Endometrial microvascular endothelial cells (primary cell): ENCODE results near the gene CDX2. TPM values are rescaled to one million over a fixed set of nuclear protein-coding genes. Genes with fewer than 3 reads are reported as not detected.

Experiments used
- in situ Hi-C: cut with HindIII; loops from 2 replicates; pipeline ENCODE4 v1.10.0; 2017; ENCODE audit warnings: low sequenced_read_pairs, low pct_unique_long_range_greater_than_20kb; ENCODE audit errors: inconsistent ontology term
- total RNA-seq: library from RNA; depleted of rRNA; stranded (reverse); fragments of >200 nt; gene quantifications from one replicate; pipeline ENCODE4 v1.2.3, GENCODE V29; 2015; ENCODE audit errors: inconsistent ontology term

CDX2 gene
- total RNA-seq, 1 donor from 2014 or later = not detected

- in situ Hi-C loops = no loop called here
Observed at GRCh38 chr13:27979765-27980279, 10.7 kb upstream of the CDX2 start.

DNA sequence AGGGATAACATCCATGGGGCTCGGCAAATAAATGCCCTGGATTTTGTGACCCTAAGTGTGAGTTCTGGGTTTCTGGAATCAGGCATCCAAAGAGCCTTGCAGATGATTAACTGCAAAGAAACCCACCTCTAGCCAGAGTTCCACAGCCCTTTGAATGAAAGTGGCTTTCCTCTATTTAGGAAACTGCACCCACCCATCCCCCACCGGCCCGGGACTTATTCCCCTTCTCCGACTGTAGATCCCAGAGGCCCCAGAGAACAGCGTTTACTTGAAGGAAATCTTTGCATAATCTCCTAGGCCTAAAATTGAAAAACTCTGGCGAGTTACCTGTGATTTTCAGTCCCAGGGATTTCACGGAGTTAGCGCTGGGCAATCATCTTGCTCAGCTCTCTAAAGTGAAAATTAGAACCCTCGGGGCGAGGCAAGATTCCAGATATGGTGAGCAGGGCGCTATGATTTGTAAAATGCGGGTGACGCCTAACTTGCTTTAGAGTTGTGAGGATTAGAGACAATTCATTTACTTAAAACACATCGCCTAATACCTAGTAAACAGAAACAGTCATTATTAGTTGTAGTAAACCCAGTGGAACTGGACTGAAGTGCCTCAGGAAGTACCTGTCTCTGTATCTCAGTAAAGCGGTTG, 10.0 kb upstream of the CDX2 start:
- in situ Hi-C loops = no loop called here

GRCh38 chr13:27978301-27978968, 9.3 kb upstream of the CDX2 start:
- in situ Hi-C loops = no loop called here

DNA sequence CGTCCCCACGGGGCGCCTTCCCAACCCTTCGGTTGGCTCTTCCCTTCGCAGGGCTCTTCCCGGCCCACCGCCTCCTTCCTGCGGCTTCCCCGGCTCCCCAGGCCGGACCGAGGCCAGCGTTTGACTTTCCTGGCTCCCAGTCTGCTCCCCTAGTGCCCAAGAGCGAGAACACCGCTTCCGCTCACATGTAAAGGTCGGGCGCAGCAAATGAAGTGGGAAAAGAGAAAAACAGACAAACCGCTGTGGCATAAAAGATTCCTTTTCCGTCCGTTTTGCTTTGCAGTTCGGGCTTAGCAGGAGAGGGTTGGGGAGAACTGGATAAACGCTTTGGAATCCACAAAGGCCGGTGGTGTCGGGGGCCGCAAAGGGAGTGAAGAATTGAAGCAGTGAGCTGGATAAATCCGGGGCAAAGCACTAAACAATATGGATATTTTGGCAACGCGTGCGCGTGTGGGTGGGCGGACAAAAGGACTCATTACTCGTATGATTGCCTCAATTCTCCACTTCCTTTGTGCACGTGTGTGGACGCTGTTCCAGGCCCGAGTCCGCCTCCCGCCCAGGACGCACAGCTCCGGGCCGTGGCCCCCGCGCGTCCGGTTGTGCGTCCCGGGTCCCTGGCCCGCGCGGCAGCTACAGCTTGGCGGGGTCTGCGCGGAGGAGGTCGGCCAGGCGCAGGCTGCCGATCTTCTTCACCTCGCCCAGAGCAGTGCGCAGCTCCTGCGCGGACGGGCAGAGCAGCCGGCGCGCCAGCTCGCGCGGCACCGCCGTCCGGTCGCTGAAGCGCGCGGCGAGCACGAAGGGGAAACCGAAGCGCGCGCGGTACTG, 8.6 kb upstream of the CDX2 start:
- in situ Hi-C loops = no loop called here

DNA sequence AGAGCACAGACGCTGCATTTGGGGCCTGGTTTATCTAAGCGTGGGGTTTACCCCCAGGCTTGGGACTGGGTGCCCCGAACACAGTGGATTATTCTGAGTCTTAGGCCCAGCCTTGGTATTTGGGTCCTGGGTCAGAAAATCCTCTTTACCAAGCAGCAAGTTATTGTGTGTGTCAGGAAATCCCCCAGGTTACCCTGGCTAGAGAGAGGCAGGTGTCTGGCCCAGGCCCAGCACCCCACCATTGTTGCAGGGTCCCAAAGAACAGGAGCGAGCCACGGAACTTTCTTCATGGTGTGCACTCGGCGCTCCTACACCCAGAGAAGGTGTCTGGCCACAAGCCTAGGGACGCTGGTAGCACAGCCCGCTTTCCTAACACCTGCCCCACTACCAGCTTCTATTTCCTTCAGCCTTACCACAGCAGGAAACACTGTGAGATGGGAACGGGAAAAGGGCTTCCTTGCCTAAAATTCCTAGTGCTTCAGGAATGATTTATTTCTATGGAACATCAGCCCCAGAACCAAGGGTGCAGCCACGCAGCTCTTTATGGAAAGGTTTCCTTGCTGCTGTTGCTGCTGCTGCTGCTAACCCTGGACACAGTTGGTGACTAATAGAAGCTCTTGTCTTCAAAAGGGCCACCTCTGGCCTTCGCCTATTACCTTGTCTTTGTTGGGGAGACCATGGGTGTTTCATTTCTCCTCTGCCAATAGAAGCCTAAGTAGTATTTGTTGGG, 7.4 kb upstream of the CDX2 start:
- in situ Hi-C loops = no loop called here

DNA sequence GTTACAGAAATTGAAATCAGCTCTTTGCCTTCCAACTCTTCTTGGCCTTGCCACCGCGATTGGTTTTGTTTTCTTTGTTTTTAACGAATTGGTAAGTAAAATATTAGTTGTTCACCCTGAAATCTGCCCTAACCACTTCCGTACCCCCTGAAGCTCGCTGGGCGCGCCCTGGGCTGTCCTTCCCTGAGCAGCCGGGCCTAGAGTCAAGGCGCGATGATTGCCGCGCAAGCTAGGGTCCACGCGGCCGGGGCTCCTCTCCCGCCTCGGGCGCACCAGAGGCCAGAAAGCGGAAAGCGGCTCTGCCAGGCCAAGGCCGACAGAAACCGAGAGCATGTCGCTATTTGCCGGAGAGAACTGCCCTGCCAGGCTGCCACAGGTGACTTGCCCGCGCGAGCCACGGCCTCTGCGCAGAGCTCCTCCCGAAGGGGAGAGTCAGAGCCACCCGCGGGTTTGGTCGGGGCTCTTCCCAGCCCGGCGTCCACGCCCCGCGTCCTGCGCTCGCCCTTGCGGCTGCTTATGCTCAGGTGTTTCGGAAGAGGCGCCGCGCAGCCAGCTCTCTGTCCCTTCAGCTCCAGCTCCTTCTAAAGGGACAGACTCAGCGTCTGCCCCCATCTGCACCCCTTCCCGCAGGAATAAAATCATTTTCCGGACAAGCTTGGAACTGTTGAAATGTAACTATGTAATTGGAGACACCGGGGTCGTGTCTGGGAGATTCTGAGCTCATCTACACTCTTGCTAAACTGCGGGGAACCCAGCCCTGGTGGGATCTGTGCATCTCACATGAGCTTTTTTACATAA, 6.6 kb upstream of the CDX2 start:
- in situ Hi-C loops = no loop called here

- in situ Hi-C loops = no loop called here
Observed at GRCh38 chr13:27973961-27974662, 5.0 kb upstream of the CDX2 start.

GRCh38 chr13:27973291-27973690, 4.2 kb upstream of the CDX2 start:
- in situ Hi-C loops = no loop called here

DNA sequence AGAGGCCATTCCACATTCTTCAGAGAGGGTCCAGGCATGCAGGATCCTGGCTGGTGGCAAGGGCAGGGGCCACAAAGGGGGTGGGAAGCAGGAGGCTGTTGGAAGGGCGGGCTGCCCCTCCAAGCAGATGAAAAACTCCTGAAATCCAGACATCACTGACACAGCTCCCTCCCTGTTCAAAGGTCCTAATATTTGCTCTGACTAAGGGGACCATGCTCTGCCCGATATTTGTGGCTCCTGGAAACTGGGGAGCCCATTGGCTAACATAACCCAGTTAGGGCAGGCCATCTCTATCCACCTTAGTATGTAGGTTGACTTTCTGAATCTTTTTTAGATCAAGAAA, 3.3 kb upstream of the CDX2 start:
- in situ Hi-C loops = no loop called here

DNA sequence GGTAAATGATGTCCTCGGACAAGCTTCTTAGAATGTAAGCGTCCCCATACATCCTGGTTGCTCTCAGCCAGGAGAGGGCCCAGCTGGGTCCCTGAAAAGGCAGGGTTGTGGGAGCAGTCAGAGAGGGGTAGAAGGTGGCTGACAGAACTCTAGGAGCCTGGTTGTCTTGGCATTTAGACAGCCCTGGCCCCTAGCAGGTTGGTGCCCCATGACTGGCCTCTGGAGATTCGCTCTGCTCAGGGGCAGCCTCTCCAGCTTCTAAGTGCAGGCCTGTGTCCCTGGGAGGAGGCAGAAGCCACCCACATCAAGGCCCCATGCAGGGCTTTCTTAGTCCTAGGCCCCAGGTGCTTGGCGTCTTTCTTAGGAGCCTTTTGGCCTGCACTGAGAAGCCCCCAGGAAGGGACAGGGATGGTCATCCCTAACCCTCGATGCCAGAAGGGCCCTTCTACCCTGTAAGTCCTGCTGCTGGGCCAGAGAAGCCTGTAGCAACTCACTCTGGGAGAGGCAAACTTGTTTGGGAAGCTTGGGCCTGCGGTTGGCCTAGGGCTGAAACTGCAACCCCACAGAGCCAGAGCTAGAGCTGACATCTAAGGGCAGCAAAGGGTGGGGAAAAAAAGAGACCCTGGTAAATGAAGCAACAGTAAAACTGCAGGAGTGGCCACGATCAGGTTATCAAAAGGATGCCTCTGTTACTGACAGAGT, 2.8 kb upstream of the CDX2 start:
- in situ Hi-C loops = no loop called here

DNA sequence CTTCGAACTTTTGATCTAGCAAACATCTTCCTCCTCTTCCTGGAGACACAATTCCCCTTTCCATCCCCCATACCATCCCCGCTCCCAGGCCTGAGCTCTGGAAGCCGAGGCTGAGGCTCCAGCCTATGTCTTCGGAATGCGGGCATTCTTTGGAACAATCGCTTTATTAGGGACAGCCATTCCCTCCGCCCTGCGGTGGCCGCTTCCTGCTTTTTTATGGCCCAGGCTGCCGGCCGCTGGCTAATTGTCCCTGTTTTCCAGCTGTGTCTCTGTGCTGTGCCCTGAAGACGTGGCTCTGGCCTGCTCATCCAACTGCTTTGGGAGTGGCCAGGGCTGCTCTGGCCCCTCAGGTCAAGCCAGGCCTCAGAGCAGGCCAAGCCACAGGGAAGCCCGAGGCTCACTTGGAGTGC, 2.1 kb upstream of the CDX2 start:
- in situ Hi-C loops = no loop called here

- in situ Hi-C loops = no loop called here
Observed at GRCh38 chr13:27970382-27971235, 1.5 kb upstream of the CDX2 start.

GRCh38 chr13:27969866-27970229, 733 bp upstream of the CDX2 start:
- in situ Hi-C loops = no loop called here

DNA sequence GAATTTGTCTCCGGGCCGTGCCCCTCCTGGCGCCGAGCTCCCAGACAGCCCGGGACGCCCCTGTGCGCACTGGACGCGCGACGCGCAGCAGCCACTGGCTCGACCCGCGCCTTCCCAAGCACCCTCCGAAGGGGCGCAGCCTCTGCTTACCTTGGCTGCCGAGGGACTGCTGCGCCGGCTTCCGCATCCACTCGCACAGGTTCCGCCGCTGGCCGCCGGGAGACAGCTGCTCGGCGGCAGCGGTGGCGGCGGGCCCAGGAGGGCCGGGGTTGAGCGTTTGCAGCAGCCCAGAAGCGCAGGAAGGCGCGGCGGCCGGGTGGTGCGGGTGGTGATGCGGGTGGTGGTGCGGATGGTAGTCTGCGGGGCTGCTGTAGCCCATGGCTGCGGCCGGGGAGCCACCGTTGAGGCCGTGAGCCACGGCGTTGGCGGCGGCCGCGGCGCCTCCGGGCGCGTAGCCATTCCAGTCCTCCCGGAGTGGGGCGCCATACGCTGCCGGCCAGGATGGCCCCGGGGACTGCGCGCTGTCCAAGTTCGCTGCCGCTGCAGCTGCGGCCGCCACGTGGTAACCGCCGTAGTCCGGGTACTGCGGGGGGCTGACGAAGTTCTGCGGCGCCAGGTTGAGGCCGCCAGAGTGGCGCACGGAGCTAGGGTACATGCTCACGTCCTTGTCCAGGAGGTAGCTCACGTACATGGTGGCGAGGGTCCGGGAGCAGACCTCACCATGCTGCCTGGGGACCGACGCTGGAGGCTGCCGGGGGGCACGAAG, 616 bp downstream of the CDX2 start:
- in situ Hi-C loops = no loop called here

GRCh38 chr13:27967736-27968315, 1.3 kb downstream of the CDX2 start:
- in situ Hi-C loops = no loop called here
